ENCODE data around the gene VRK3. TPM values are rescaled to one million over a fixed set of nuclear protein-coding genes. Genes with fewer than 3 reads are reported as not detected.
A peak's percentile ranks its signal among the peaks of the same experiment; 100 is the strongest.

VRK3 gene
- total RNA-seq, 2 donors from 2014 or later = 43.5 to 48.9 TPM

DNA sequence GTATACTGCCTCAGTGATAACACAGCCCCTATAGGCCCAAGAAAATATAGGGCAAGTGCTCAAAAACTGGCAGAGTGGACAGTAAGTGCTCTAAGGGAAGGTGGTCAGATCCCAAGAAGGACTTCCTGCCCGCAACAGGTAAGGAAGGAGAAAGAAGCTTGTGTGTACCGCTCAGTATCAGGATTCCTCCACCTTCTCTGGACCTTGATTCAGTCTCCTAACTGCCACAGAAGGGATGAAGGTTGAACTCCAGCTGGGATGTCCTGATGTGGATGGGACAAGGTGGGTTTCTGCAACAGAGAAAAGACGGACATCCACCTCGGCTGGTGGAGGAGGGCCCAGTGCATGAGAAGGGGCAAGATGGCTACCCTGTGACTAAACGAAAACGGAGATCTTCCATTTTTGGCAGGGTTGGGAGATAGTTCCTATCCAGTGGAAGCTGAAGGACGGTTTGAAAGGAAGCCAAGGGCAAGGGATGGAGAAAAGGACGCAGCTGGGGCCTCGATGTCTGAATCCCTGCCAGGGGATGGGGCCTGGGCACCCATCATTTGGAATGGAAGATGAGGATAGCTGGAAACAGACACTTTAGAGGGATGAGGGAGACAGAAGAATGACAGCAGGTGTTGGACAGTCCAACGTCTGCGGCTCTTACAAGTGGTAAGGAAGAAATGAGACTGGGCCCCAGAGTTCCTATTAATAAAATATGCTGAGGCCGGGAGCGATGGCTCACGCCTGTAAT, 97.5 kb downstream of the VRK3 start:
- no peak overlapping the region for H3K27ac Mint-ChIP-seq
- Histone ChIP-seq H3K36me3 (ENCODE audit: control insufficient read depth, insufficient read depth, low read length) (peaks cover 70% of the 10 kb centered on the region), H3K27ac (ENCODE audit: low read depth, low read length) (no peak overlapping the region), H3K9me3 (ENCODE audit: control insufficient read depth, low read length) (no peaks in the 10 kb centered on the region), H3K27me3 (ENCODE audit: control insufficient read depth, insufficient read depth, low read length, poor library complexity, severe bottlenecking) (no peaks in the 10 kb centered on the region), H3K4me1 (ENCODE audit: control insufficient read depth, insufficient read depth, low read length) (peaks cover 7% of the 10 kb centered on the region), H3K4me3 (ENCODE audit: low read length) (peak overlapping the region; percentile 100), H3K9ac (ENCODE audit: extremely low read depth, low read length, poor library complexity, severe bottlenecking) (no peak overlapping the region)
- no peaks in the 10 kb centered on the region for H3K9me3 Mint-ChIP-seq
- H3K4me1 Mint-ChIP-seq = peaks cover 10% of the 10 kb centered on the region
- H3K4me3 Mint-ChIP-seq = peak overlapping the region; percentile 83
- 95 to 96% methylated on average over 12 to 14 of the region's 14 CpGs for WGBS, 2 experiments (ENCODE audit: insufficient coverage in 1 of 2, insufficient read length in 1 of 2)
- DNase-seq = no peak
- TF ChIP-seq, protein P1, sequence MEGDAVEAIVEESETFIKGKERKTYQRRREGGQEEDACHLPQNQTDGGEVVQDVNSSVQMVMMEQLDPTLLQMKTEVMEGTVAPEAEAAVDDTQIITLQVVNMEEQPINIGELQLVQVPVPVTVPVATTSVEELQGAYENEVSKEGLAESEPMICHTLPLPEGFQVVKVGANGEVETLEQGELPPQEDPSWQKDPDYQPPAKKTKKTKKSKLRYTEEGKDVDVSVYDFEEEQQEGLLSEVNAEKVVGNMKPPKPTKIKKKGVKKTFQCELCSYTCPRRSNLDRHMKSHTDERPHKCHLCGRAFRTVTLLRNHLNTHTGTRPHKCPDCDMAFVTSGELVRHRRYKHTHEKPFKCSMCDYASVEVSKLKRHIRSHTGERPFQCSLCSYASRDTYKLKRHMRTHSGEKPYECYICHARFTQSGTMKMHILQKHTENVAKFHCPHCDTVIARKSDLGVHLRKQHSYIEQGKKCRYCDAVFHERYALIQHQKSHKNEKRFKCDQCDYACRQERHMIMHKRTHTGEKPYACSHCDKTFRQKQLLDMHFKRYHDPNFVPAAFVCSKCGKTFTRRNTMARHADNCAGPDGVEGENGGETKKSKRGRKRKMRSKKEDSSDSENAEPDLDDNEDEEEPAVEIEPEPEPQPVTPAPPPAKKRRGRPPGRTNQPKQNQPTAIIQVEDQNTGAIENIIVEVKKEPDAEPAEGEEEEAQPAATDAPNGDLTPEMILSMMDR (conservative IDR thresholded peaks at IDR 0.05) = no peak
- peaks cover 59% of the 10 kb centered on the region for H3K36me3 Mint-ChIP-seq (ENCODE audit: low read depth)
- no peaks in the 10 kb centered on the region for H3K27me3 Mint-ChIP-seq (ENCODE audit: insufficient read depth)

DNA sequence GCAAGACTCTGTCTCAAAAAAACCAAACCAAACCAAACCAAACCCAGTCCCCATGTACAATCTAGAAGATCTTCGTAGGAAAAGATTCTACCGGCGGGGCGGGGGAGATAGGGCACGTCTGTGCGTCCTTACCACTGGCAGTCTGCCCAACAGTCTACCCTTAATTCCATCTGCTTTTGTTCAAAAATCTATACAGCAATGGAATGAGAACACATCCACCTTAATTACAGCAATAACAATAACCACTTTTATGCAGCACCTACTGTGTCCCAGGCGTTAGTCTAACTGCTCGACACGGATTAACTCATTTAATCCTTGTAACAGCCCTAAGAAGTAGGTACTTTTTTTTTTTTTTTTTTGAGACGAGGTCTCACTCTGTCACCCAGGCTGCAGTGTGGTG, 98.7 kb downstream of the VRK3 start:
- no peak overlapping the region for H3K4me3 ChIP-seq (ENCODE audit: low read length)
- H3K9ac ChIP-seq (ENCODE audit: extremely low read depth, low read length, poor library complexity, severe bottlenecking) = no peak overlapping the region
- H3K4me3 Mint-ChIP-seq = no peak overlapping the region
- peak; percentile 28 for DNase-seq
- TF ChIP-seq, protein P1 (conservative IDR thresholded peaks at IDR 0.05) = no peak
- H3K4me1 Mint-ChIP-seq = peaks cover 16% of the 10 kb centered on the region
- no peaks in the 10 kb centered on the region for H3K9me3 Mint-ChIP-seq
- H3K27ac Mint-ChIP-seq = no peak overlapping the region
- peaks cover 7% of the 10 kb centered on the region for H3K4me1 ChIP-seq (ENCODE audit: control insufficient read depth, insufficient read depth, low read length)
- peaks cover 69% of the 10 kb centered on the region for H3K36me3 ChIP-seq (ENCODE audit: control insufficient read depth, insufficient read depth, low read length)
- no peaks in the 10 kb centered on the region for H3K27me3 ChIP-seq (ENCODE audit: control insufficient read depth, insufficient read depth, low read length, poor library complexity, severe bottlenecking)
- no peaks in the 10 kb centered on the region for H3K27me3 Mint-ChIP-seq (ENCODE audit: insufficient read depth)
- WGBS, 2 experiments (ENCODE audit: insufficient coverage in 1 of 2, insufficient read length in 1 of 2) = 96 to 100% methylated on average over 1 to 10 of the region's 10 CpGs
- peaks cover 62% of the 10 kb centered on the region for H3K36me3 Mint-ChIP-seq (ENCODE audit: low read depth)
- H3K27ac ChIP-seq (ENCODE audit: low read depth, low read length) = no peak overlapping the region
- H3K9me3 ChIP-seq (ENCODE audit: control insufficient read depth, low read length) = no peaks in the 10 kb centered on the region

Other genes starting within 250 kb of the VRK3 start
- 10 to 100 TPM; 26.1 to 41.2 TPM for gene FUZ, start 212.1 kb downstream of the VRK3 start, total RNA-seq
- gene MED25, start 207.1 kb downstream of the VRK3 start, total RNA-seq = 10 to 100 TPM; 89.1 to 90.0 TPM
- gene PTOV1, start 174.2 kb downstream of the VRK3 start, total RNA-seq = 100 to 1,000 TPM; 279 to 287 TPM
- 100 to 1,000 TPM; 161 to 163 TPM for gene PNKP, start 157.8 kb downstream of the VRK3 start, total RNA-seq
- gene AKT1S1, start 148.0 kb downstream of the VRK3 start, total RNA-seq = 10 to 100 TPM; 41.3 to 47.0 TPM
- 10 to 100 TPM; 40.7 to 47.3 TPM for gene TBC1D17, start 147.7 kb downstream of the VRK3 start, total RNA-seq
- gene IL4I1, start 128.5 kb downstream of the VRK3 start, total RNA-seq = under 1 TPM in 1 of 2 donors, not detected in 1; 0.97 TPM
- gene ATF5, start 96.2 kb downstream of the VRK3 start, total RNA-seq = 10 to 100 TPM in 1 of 2 donors, 1 to 10 TPM in 1; 7.4 to 12.0 TPM
- 10 to 100 TPM; 84.9 to 96.4 TPM for gene NUP62, start 95.9 kb downstream of the VRK3 start, total RNA-seq
- not detected for gene SIGLEC11, start 64.2 kb downstream of the VRK3 start, total RNA-seq
- gene ZNF473, start 633 bp upstream of the VRK3 start, total RNA-seq = 10 to 100 TPM in 1 of 2 donors, 1 to 10 TPM in 1; 9.5 to 12.0 TPM
- gene IZUMO2, start 137.9 kb upstream of the VRK3 start, total RNA-seq = not detected
- 10 to 100 TPM; 12.8 to 16.7 TPM for gene MYH14, start 178.2 kb upstream of the VRK3 start, total RNA-seq